SKM-1 treated with dmso at 0.1 percent for 144 hours (cell line): ENCODE data around the gene MOXD1.
A peak's percentile ranks its signal among the peaks of the same experiment; 100 is the strongest.
"Not testable (repeated sequence)": the region's sequence is repeated elsewhere in the genome, so short reads cannot be mapped to it uniquely, and the experiment has no call there.

Experiments
- DNase-seq: peaks from one replicate; lab custom pipeline; 2025; ENCODE audit not compliant: unreplicated experiment; lab: John Stamatoyannopoulos, UW

MOXD1 gene

GRCh38 chr6:132285004-132285780 lies 116.1 kb downstream of the MOXD1 start:
- DNase-seq: no peak

GRCh38 chr6:132282696-132283095 lies 118.6 kb downstream of the MOXD1 start:
- DNase-seq: no peak

DNA sequence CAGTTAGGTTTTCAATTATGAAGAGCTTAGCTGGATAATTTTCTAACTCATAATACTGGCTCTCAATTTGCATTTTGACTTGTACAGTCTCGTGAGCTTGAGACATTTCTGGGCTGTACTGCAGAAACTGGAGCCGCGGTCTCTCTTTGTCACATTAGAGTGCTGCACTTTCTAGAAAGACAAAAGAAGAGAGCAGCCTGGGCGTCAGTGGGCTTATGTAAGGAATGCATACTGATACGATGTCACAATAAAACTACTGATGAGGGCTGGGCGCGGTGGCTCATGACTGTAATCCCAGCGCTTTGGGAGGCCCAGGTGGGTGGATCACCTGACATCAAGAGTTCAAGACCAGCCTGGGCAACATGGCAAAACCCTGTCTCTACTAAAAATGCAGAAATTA lies 120.8 kb downstream of the MOXD1 start:
- DNase-seq: no peak

- peak; percentile 82 for DNase-seq
Measured at GRCh38 chr6:132279592-132280139, 121.6 kb downstream of the MOXD1 start.

- DNase-seq: no peak
Measured at GRCh38 chr6:132275066-132275970, 126.0 kb downstream of the MOXD1 start.

DNA sequence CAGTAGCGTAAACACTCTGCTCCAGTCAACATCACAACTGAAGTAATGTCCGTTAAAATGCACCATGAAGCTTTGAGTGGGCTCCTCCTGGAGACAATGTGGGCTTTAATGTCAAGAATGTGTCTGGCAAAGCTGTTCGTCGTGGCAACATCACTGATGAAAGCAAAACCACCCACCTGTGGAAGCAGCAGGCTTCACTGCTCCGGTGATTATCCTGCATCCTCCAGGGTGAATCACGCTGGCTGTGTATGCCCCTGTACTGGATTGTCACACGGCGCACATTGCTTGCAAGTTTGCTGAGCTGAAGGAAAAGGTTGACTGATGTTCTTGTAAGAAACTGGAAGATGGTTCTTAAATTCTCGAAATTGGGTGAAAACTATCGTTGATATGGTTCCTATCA lies 128.5 kb downstream of the MOXD1 start:
- DNase-seq: no peak

GRCh38 chr6:132270726-132271402 lies 130.4 kb downstream of the MOXD1 start:
- DNase-seq: no peak

GRCh38 chr6:132268666-132269065 lies 132.6 kb downstream of the MOXD1 start:
- not testable (repeated sequence) for DNase-seq

- DNase-seq: no peak
Measured at GRCh38 chr6:132268209-132268608, 133.1 kb downstream of the MOXD1 start.

DNA sequence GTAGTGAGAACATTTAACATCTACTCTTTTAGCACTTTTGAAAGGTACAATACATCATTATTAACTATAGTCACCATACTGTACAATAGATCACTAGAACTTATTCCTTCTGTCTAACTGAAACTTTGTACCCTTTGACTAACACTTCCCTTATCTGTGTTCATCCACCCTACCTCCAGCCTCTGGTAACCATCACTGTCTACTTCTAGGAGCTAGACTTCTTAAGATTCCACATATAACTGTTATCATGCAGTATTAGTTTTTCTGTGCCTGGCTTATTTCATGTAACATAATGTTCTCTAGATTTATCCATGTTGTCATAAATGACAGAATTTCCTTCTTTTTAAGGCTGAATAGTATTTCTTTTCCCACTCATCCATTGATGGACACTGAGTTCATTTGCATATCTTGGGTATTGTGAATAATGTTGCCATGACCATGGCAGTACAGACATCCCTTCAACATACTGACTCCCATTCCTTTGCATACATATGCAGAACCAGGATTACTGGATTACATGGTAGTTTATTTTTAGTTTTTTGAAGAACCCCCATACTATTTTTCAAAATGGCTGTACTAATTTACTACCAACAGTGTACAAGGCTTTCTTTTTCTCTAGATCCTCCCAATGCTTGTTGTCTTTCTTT lies 135.7 kb downstream of the MOXD1 start:
- no peak for DNase-seq

- no peak for DNase-seq
Measured at GRCh38 chr6:132264021-132264500, 137.2 kb downstream of the MOXD1 start.

GRCh38 chr6:132261354-132261753 lies 139.9 kb downstream of the MOXD1 start:
- no peak for DNase-seq

DNA sequence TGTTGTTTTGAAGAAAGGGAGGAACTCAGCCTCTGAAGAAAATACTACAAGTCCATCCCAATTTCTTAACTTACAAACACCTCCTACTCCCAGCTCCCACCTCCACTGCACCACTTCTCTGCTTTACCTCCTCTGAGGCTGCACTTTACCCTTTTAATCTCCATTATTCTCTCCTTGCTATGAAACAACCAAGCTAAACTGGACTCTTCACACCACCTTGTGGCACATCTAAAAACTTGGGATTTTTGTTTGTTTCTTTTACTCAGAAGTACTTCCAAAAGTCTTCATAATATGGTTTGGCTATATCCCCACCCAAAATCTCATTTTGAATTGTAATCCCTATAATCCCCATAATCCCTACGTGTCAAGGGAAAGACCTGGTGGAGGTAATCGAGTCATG lies 142.2 kb downstream of the MOXD1 start:
- DNase-seq: no peak

GRCh38 chr6:132257561-132257960 lies 143.7 kb downstream of the MOXD1 start:
- no peak for DNase-seq

DNA sequence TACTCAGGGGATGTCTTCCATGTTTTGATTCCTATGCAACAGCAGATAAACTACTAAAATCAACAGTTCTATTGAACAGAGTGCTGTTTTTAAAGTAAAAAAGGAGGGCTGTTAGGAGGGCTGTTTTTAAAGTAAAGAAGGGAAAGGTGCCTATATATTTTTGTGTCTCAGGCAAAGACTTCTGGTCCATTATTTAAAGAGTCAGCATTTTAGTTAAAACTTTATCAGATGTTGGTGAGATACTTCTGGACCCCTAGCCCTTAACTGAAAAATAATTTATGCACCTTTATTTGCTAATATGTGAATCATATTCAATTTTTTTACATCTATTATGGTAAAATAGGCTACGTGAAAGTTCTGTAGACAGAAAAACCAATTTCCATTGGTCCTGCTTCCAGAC lies 144.8 kb downstream of the MOXD1 start:
- no peak for DNase-seq

GRCh38 chr6:132253906-132254305 lies 147.4 kb downstream of the MOXD1 start:
- DNase-seq: no peak

DNA sequence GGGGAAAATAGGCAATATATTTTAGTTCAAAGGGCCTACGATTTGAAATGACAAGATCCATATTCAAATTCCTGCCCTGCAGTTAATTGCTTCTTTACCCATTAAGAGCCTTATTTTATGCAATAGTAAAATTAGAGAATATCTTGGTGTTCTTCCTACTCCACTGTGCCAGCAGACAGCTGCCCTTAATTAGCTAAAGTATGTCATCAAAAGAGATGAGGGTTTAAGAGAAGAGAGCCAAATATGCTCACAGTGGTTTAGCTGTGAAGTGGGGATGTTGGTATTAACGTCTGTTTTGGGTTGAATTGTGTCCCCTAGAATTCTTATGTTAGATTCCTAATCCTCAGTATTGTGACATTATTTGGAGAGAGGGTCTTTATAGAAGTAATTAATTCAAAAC lies 148.1 kb downstream of the MOXD1 start:
- DNase-seq: no peak

GRCh38 chr6:132252113-132252512 lies 149.2 kb downstream of the MOXD1 start:
- no peak for DNase-seq

DNA sequence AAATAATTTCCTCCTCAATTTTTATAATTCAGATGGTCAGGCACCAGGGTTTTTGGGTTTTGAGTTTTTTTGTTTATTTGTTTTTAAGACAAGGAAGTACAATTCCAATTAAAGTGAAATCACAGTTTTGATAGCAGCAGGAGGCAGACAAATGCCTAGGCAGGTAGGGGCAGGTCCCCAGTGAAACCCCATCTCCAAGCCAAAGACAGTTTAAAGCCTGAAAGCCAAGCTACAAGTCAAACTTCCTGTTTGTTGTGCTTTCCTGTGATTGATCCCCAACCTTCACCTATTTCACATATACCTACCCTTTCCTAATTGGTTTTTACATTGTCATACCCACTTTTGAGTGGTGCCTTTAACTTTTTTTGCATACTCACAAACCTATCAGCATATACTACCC lies 149.6 kb downstream of the MOXD1 start:
- DNase-seq: no peak

DNA sequence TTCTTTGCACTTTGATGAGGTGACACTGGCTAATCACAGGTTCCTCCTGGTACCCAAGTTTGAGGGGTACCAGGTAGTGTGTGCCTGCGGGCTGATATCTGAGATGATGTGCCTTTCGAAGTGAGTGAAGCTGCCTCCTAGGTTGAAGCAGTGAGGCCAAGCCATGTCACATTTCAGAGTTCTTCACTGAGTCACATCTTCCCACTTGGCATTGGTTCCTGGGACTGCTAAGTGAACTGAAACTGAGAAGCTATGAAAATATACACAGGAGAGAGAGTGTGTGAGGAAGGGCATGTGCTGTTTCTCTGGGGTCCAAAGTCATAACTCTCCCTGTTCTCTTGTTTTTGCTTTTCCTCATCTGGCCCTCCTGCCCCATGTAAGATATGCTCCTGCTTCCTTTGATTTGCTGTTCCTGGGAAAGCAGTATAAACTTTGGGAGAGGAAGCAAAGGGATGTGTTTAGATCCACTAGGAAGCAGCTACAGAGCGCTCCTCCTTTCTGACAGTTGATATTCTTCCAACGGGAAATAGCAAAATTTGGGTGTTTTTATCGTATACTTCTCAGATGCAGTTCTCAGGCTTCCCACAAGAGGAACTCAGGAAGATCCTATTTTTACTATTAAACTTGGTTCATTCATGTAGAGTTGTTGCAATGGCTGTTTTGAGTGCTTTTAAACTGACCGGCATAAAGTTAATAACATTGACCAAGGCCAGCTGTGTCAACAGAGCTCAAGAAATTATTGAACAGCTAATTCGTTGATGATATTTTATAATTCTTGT lies 153.7 kb downstream of the MOXD1 start:
- DNase-seq: no peak
